Pulmonary artery endothelial cell (primary cell): Measurements from ENCODE around the gene FAM222B. TPM values are rescaled to one million over a fixed set of nuclear protein-coding genes. Genes with fewer than 3 reads are reported as not detected.
"Not testable (repeated sequence)": the region's sequence is repeated elsewhere in the genome, so short reads cannot be mapped to it uniquely, and the experiment has no call there.

Experiments
- DNase-seq: peaks from one replicate; pipeline ENCODE4 v3.0.0-alpha.2; 2011; ENCODE audit warnings: low read depth, low spot score
- total RNA-seq: library from RNA; depleted of rRNA; stranded (reverse); fragments of >200 nt; gene quantifications from 2 replicates; pipeline ENCODE4 v1.2.3, GENCODE V29; 2014

The FAM222B gene
- total RNA-seq, 1 donor from 2014 or later, result 3.4 TPM

GRCh38 chr17:28729950-28730330 is 112.7 kb downstream of the FAM222B start:
- no peak for DNase-seq

DNA sequence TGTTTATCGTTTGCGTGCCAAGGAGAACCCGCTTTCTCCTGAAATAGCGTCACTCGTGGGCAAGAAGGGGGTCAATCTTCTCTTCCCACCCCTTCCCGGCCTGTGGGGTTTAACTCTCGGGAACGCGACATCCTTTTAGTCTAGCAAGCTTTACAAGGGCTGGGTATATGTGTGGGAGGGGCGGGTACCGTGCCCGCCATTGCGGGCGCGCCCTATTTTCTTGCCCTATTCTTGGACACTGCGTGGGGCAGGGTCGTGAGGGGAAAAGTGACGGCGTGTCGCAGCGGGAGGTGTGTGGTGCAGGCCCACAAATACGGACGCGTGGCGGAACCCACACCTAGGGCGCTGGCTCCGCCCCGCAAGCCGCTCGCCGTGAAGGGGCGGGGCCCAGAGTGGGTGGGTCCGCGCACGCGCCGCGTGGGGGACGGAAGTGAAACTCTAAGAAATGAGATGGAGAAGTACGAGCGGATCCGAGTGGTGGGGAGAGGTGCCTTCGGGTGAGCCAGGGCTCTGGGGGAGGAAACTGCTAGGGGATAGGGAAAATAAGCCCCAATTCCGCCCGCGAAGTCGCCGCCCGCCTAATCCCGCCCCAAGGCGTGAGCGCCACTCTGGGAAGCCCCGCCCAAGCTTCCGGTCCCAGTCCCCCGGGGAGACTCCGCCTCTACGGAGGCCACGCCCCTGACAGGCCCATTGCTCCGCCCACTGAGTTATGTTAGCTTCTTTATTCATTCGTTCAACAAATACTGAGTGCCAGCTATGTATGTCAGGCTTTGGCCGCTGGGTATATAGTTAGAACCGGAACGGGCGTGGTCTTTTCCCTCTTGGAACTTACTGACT is 114.0 kb downstream of the FAM222B start, which contains the start of gene NEK8:
Gene NEK8, plus strand, starts transcription at position 425 of the 837 bp plus-strand sequence. Its CDS starts 26 bp downstream, at position 451.
- DNase-seq, result peak; percentile 68

- DNase-seq, result no peak
Observed at GRCh38 chr17:28726627-28727491, 115.7 kb downstream of the FAM222B start.

DNA sequence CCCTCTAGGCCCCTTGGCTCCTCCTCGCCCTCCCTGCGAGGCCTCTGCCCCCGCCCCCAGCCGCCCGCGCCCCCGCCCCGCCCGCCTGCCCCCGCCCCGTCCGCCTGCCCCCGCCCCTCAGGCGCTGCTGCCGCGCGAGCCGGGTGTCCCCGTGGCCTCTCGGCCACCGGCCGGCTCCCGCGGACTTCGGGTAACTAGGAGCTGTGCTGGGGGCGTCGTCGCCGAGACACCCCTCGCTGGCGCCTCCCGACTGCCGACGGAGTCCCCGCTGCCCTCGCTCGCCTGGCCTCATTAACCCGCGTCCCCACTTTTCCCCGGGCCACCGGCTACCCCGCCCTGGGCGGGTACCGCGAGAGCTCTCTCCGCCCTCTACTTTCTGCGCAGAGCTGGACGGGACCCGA is 116.4 kb downstream of the FAM222B start, which contains the start of gene TLCD1:
Gene TLCD1, minus strand, starts transcription at position 8 of the 401 bp plus-strand sequence. CDS start 136 bp downstream, outside the sequence.
- DNase-seq, result no peak

DNA sequence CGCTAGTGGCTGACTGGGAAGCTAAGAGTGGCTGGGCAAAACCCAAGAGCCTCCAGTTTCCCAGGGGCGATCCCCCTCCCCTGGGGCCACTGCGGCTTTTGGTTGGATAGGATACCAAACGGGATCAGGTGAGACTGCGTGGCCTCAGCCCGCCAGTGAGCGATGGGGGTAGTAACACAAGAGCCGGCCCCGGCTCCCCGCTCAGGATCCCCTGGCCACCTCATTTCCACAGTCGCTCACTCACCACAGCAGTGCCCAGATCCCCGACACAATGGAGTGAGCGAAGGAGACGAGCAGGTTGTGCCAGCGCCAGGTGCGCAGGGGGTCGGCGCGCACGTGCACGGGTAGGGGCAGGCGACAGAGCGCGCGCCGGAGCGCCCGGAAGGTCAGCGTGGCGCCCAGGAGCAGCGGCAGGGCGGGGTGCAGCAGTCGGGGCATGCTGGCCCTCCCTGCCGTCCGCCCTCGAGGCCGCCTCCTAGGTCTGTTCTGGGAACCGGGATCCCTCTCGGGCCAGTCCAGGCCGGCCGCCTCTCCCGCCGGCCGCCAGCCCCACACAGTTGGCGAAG is 116.8 kb downstream of the FAM222B start:
- no peak for DNase-seq

- DNase-seq, result no peak
Observed at GRCh38 chr17:28725166-28725659, 117.4 kb downstream of the FAM222B start.

DNA sequence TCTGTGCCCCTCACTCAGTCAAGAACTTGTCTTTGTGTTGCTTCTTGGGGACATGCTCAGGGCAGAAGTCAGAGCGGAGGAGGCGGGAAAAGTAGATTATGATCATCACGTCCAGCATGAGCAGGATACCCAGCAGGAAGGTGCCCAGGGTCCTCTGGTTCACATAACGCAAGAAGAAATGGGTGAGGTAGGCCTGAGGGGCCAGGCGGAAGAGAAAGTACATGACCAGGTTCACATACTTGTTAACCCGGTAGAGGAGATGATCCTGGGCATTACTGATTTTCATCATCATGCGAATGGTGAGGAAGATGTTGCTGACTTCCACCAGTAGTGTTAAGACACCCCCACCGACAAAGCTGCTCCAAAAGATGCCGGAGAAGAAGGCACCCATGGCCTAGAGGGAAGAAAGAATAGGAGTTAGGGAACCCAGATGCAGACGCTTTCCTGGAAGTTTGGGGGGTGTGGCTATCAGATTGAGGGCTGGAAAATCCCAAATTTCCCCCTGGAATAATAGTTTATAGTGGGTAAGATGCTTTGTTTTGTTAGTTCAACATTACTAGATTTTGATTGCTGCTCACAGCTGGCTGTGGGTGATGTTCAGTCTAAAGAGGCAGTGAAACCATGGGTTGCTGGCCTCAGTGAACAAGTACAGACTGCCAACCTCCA is 118.0 kb downstream of the FAM222B start:
- DNase-seq, result no peak

DNA sequence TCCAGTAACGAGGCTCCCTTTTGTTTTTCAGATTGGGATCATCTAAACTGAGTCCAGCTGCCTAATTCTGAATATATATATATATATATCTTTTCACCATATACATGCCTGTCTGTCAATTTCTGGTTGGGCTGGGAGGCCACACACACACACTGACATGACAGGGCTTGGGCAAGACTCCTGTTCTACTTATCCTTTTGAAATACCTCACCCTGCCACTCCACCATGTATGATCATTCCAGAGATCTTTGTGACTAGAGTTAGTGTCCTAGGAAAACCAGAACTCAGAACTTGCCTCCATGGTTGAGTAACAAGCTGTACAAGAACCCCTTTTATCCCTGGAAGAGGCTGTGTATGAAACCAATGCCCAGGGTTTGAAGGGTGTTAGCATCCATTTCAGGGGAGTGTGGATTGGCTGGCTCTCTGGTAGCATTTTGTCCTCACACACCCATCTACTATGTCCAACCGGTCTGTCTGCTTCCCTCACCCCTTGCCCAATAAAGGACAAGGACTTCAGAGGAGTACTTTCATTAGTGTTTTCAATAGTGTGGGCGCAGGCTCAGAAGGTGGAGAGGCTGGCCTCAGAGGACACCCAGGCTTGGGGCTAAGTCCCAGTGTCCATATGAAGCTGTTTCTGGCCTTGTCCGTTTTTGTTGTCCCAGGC is 118.6 kb downstream of the FAM222B start:
- not testable (repeated sequence) for DNase-seq

DNA sequence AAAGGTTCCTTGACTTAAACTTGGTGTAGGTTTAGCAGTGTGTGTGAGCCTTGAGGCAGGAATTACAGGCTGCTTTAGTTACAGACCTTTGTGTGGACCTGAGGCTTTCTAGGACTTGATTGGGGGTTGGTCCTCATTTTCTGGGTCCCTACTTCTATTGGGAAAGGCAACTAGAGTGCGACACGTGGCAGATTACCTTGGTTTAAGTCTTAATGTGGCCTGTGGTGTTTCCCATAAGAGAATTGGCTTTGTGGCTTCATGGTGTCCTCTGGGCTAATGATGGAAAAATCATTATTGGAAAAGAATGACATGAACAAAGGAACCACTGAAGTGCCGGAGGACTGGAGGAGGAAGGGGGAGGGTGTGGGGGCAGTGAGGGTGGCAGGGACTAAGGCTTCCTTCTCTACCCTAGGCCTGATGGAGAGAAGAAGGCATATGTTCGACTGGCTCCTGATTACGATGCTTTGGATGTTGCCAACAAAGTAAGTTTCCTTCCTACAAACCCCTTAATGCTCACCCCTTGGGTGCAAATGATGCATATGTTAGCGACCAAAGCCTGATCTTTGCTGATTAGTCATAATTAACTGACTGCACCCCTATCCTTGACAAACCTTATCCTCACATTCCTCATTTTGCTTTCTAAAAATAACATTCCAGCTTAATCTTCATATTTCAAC is 119.3 kb downstream of the FAM222B start:
- no peak for DNase-seq

DNA sequence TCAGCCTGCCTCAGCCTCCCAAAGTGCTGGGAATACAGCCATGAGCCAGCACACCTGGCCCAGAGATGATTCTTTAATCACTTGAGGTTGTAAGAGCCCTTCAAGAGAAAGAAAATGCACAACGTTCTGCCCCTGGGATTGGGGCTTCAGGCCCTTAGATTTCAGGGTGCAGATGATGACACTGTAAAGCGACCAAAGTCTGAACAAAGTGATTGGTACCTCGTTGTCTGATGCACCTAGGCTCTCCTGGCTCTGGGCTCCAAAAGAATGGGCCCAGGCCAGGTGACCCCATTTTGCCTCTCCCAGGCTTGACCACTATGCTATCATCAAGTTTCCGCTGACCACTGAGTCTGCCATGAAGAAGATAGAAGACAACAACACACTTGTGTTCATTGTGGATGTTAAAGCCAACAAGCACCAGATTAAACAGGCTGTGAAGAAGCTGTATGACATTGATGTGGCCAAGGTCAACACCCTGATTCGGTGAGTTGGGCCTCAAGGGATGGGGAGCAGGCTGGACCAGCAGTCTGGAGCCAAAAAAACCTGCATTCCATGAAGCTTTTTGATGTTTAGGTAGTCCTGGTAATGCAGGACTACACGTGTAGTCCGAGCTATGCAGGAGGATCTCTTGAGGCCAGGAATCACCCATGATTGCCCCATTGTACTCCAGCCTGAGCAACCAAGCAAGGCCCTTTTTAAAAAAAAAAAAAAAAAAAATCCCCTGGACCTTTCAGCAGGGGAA is 120.0 kb downstream of the FAM222B start:
- no peak for DNase-seq

GRCh38 chr17:28720997-28721329 is 121.6 kb downstream of the FAM222B start:
- not testable (repeated sequence) for DNase-seq

DNA sequence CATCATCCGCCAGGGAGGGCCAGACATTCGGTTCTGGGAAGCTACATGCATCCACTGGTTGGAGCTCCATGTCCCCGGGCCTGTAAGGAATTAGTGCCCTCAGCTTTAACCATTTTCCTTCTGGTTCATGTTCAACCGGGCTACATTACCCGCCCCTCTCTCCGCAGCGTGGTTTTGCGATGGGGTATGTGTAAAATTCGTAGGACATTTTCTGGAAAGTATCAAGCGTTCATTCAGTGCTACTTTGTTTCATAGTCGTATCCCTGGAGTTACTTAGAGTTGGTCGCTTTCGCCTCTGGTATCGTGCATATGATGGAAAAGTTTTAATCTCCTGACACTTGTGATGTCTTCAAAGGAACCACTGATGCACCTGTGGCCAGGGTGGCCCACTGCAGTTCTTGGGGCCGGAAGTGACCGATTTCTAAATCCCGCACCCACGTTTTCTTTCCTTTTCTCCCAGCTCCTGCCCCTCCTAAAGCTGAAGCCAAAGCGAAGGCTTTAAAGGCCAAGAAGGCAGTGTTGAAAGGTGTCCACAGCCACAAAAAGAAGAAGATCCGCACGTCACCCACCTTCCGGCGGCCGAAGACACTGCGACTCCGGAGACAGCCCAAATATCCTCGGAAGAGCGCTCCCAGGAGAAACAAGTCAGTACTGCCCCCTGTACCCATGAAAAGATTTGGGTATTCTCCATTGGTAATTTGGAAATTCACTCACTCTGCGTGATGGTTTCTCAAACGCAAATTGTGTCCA is 122.2 kb downstream of the FAM222B start:
- DNase-seq, result no peak

DNA sequence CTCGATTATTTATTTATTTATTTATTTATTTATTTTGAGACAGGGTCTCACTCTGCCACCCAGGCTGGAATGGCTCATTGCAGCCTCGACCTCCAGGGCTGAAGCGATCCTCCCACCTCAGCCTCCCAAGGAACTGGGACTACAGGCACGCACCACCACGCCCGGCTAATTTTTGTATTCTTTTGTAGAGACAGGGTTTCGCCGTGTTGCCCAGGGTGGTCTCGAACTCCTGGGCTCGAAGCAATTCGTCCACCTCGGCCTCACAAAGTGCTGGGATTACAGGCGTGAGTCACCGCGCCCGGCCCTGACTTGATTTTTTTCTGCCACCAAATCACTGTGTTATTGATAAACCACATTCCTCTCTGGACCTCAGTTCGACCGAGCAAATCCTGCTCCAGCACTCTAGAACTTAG is 123.6 kb downstream of the FAM222B start:
- DNase-seq, result no peak

GRCh38 chr17:28718333-28719020 is 124.1 kb downstream of the FAM222B start:
- DNase-seq, result no peak

DNA sequence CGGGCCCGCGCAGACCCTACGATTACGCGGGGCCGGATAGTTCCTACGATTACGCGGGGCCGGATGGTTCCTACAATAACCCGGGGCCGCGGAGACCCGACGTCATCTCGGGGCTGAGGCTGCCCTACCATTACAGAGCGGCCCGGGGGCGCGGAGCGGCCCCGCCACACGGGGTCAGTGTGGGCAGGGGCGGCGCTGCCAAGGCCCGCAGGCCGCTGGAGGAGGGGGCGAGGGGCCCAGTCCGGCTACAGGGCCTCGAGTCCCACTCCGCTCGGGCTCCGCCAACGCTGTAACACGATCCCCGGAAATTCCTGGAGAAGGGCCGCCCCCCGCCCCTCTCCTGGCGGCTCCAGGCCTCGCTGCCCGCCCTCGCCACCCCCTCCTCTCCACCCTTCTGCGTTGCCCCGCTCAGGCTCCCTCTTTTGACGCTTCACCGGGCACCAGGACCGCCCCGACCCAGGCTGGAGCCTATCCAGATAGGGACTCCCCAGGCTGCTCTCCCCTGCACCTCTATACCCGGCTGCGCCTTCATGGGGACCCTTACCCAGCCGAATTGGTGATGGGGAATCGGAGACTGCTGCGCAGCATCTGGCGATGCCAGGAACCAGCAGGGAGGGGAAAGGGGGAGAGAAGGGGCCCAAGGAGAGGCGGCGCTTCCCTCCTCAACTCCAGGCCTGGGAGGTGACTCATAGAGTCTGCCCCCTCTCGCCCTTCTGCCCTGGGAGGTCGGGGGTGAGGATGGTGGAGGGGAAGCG is 124.8 kb downstream of the FAM222B start, which contains the start of gene RAB34:
Gene RAB34, minus strand, starts transcription at position 291 of the 755 bp plus-strand sequence. CDS start 602 bp downstream, outside the sequence.
- DNase-seq, result no peak

GRCh38 chr17:28716740-28717577 is 125.6 kb downstream of the FAM222B start:
- DNase-seq, result no peak
